MM.1S (cell line): ENCODE measurements around the gene TRIM66.

ENCODE experiments used
- DNase-seq: peaks from one replicate; pipeline ENCODE4 v3.0.0-alpha.2; 2015
- H2AFZ ChIP-seq: fragments of 300-600 bp; sonication (generic); 2 replicates; pipeline ENCODE4 v1.6.0; 2016; ENCODE audit warnings: antibody characterized with exemption, low read length
- H3F3A ChIP-seq: fragments of 300-600 bp; sonication (generic); 2 replicates; pipeline ENCODE4 v1.6.1; 2016; ENCODE audit warnings: mild to moderate bottlenecking, antibody characterized with exemption, low read length, moderate library complexity, mixed read lengths; ENCODE audit not compliant: insufficient read depth
- H3K27ac ChIP-seq: fragments of 300-600 bp; sonication (generic); 2 replicates; pipeline ENCODE4 v1.5.1; 2016; ENCODE audit warnings: mild to moderate bottlenecking, low read length
- H3K27me3 ChIP-seq: fragments of 300-600 bp; sonication (generic); replicated peaks from 2 replicates; pipeline ENCODE4 v1.6.0; 2016; ENCODE audit warnings: low read length; ENCODE audit not compliant: insufficient read depth
- H3K36me3 ChIP-seq: fragments of 300-600 bp; sonication (generic); replicated peaks from 2 replicates; pipeline ENCODE4 v1.6.1; 2016; ENCODE audit warnings: mild to moderate bottlenecking, low read length, mixed read lengths; ENCODE audit not compliant: insufficient read depth
- H3K4me1 ChIP-seq: fragments of 300-600 bp; sonication (generic); 2 replicates; pipeline ENCODE4 v1.6.1; 2016; ENCODE audit warnings: low read length, mixed read lengths
- H3K4me2 ChIP-seq: fragments of 300-600 bp; sonication (generic); 2 replicates; pipeline ENCODE4 v1.6.0; 2016; ENCODE audit warnings: low read depth, low read length
- H3K4me3 ChIP-seq: fragments of 300-600 bp; sonication (generic); 2 replicates; pipeline ENCODE4 v1.5.1; 2016; ENCODE audit warnings: low read length, mixed read lengths
- H3K79me2 ChIP-seq: fragments of 300-600 bp; sonication (generic); 2 replicates; pipeline ENCODE4 v1.6.1; 2016; ENCODE audit warnings: mixed run types, low read length, mixed read lengths
- H3K9ac ChIP-seq: fragments of 300-600 bp; sonication (generic); 2 replicates; pipeline ENCODE4 v1.6.1; 2016; ENCODE audit warnings: low read length, mixed read lengths
- H3K9me2 ChIP-seq: fragments of 300-600 bp; sonication (generic); replicated peaks from 2 replicates; pipeline ENCODE4 v1.6.1; 2016; ENCODE audit warnings: mild to moderate bottlenecking, low read length, mixed read lengths; ENCODE audit not compliant: insufficient read depth
- H3K9me3 ChIP-seq: fragments of 300-600 bp; sonication (generic); replicated peaks from 2 replicates; pipeline ENCODE4 v1.6.1; 2016; ENCODE audit warnings: mild to moderate bottlenecking, low read length, mixed read lengths; ENCODE audit not compliant: insufficient read depth
- H4K20me1 ChIP-seq: fragments of 300-600 bp; sonication (generic); 2 replicates; pipeline ENCODE4 v1.6.1; 2016; ENCODE audit warnings: mild to moderate bottlenecking, low read length, moderate library complexity, mixed read lengths; ENCODE audit not compliant: insufficient read depth
- CTCF ChIP-seq: fragments of 300-600 bp; sonication (generic); IDR thresholded peaks from 2 replicates; pipeline ENCODE4 v1.5.1; 2016; ENCODE audit warnings: antibody characterized with exemption, low read length, mixed read lengths
- EZH2 ChIP-seq: fragments of 300-600 bp; sonication (generic); optimal IDR thresholded peaks from 2 replicates; pipeline ENCODE3; 2017; ENCODE audit warnings: low read depth, mild to moderate bottlenecking, antibody characterized with exemption, low read length, mixed read lengths
- EZH2phosphoT487 ChIP-seq: fragments of 300-600 bp; sonication (generic); IDR thresholded peaks from 2 replicates; pipeline ENCODE4 v1.6.1; 2018; ENCODE audit warnings: antibody characterized with exemption, low read length

Gene TRIM66

GRCh38 chr11:8650401-8650990 lies 32.0 kb downstream of the TRIM66 start:
- H3K9ac ChIP-seq = no peak overlapping the region
- H3K9me3 ChIP-seq = no peaks in the 10 kb centered on the region
- no peak overlapping the region for H2AFZ ChIP-seq
- H3K4me3 ChIP-seq = no peak overlapping the region
- H3K4me1 ChIP-seq = peaks cover 4% of the 10 kb centered on the region; the same call in 1 of the 2 replicates
- no peaks in the 10 kb centered on the region for H3K79me2 ChIP-seq
- DNase-seq = no peak
- no peak overlapping the region for H3K4me2 ChIP-seq
- no peaks in the 10 kb centered on the region for H3F3A ChIP-seq
- H3K36me3 ChIP-seq = no peaks in the 10 kb centered on the region; the same call in 1 of the 2 replicates
- no peaks in the 10 kb centered on the region for H3K9me2 ChIP-seq
- H3K27ac ChIP-seq = no peak overlapping the region
- no peaks in the 10 kb centered on the region for H4K20me1 ChIP-seq
- H3K27me3 ChIP-seq = no peaks in the 10 kb centered on the region
- TF ChIP-seq CTCF = no peak
- TF ChIP-seq EZH2phosphoT487 = no peak
- TF ChIP-seq EZH2 = no peak

DNA sequence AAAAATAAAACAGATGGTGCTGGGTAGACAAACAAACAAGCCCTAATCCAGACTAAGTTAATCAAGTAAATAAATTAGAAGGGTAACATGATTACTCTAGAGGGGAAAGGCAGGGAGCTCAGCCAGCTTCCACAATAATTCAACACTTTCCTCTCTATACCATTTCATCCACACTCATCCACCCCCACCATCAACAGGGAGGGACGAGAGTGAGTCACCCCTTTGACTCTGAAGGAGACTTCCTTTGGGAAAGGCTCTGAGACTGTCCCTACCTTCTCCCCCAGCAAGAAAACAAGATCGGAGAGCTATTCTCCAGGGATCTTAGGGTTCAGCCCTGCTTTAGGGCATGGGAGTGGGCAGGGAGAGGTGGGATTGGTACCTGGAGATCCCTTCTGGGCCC lies 33.1 kb downstream of the TRIM66 start:
- no peaks in the 10 kb centered on the region for H3K27me3 ChIP-seq
- no peak overlapping the region for H3K4me3 ChIP-seq
- no peak overlapping the region for H3K27ac ChIP-seq
- no peaks in the 10 kb centered on the region for H3K9me3 ChIP-seq
- no peaks in the 10 kb centered on the region for H3K9me2 ChIP-seq
- no peaks in the 10 kb centered on the region for H4K20me1 ChIP-seq
- H2AFZ ChIP-seq = no peak overlapping the region
- no peaks in the 10 kb centered on the region for H3F3A ChIP-seq
- TF ChIP-seq EZH2 = no peak
- TF ChIP-seq EZH2phosphoT487 = no peak
- no peak for TF ChIP-seq CTCF
- no peak for DNase-seq
- H3K79me2 ChIP-seq = no peaks in the 10 kb centered on the region
- H3K4me2 ChIP-seq = no peak overlapping the region
- H3K9ac ChIP-seq = no peak overlapping the region
- peaks cover 4% of the 10 kb centered on the region; the same call in 1 of the 2 replicates for H3K4me1 ChIP-seq
- H3K36me3 ChIP-seq = no peaks in the 10 kb centered on the region; the same call in 1 of the 2 replicates

DNA sequence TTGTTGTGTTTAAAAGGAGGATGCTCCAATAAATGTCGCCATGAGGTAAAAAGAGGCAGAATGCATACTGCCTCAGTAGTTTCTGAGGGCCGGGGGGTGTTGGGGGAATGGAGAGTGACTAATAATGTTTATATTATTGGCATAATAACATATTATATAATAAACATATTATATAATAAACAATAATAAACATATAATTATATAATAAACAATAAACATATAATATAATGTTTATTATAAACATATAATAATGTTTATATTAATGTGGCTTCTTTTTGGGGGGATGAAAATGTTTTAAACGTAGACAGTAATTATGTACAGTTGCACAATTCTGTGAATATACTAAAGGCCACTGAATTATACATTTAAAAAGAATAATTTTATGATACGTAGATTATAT lies 35.6 kb downstream of the TRIM66 start:
- Histone ChIP-seq H2AFZ (no peak overlapping the region), H3K36me3 (no peaks in the 10 kb centered on the region; the same call in 1 of the 2 replicates), H3K4me1 (peaks cover 15% of the 10 kb centered on the region), H4K20me1 (no peaks in the 10 kb centered on the region), H3K9me2 (no peaks in the 10 kb centered on the region), H3K4me2 (no peak overlapping the region), H3F3A (peaks cover 9% of the 10 kb centered on the region), H3K4me3 (no peak overlapping the region), H3K9me3 (no peaks in the 10 kb centered on the region), H3K27ac (no peak overlapping the region), H3K9ac (no peak overlapping the region), H3K79me2 (no peaks in the 10 kb centered on the region), H3K27me3 (no peaks in the 10 kb centered on the region)
- DNase-seq = no peak
- no peak for TF ChIP-seq EZH2phosphoT487
- TF ChIP-seq CTCF = no peak
- TF ChIP-seq EZH2 = no peak
